Stimulated activated CD4-positive, alpha-beta T cell treated with anti-CD3 and anti-CD28 coated beads, Interleukin-4, amount 100 ng/mL, for 1 hour (primary cell): ENCODE measurements around the gene USH1G.

Experiments used
- DNase-seq: peaks from one replicate; pipeline ENCODE4 v3.0.0-alpha.2; 2020

Gene USH1G

GRCh38 chr17:74953134-74953687, 30.2 kb upstream of the USH1G start:
- no peak for DNase-seq

- DNase-seq, result no peak
These were observed 29.5 kb upstream of the USH1G start for GRCh38 chr17:74952431-74953133.

- DNase-seq, result no peak
These were observed 28.8 kb upstream of the USH1G start for GRCh38 chr17:74951680-74952421.

- DNase-seq, result no peak
These were observed 28.0 kb upstream of the USH1G start for GRCh38 chr17:74951065-74951464.

GRCh38 chr17:74950207-74950606, 27.2 kb upstream of the USH1G start:
- DNase-seq, result no peak

GRCh38 chr17:74949455-74950115, 26.5 kb upstream of the USH1G start:
- DNase-seq, result no peak

GRCh38 chr17:74947041-74947754, 24.1 kb upstream of the USH1G start:
- DNase-seq, result no peak

- DNase-seq, result no peak
These were observed 23.6 kb upstream of the USH1G start for GRCh38 chr17:74946641-74947040.

- no peak for DNase-seq
These were observed 22.5 kb upstream of the USH1G start for GRCh38 chr17:74945543-74945942.

GRCh38 chr17:74943808-74944522, 20.9 kb upstream of the USH1G start:
- DNase-seq, result no peak

- DNase-seq, result no peak
These were observed 18.2 kb upstream of the USH1G start for GRCh38 chr17:74941128-74941725.

GRCh38 chr17:74939534-74939933, 16.5 kb upstream of the USH1G start:
- no peak for DNase-seq

GRCh38 chr17:74938194-74938950, 15.3 kb upstream of the USH1G start:
- no peak for DNase-seq

- no peak for DNase-seq
These were observed 14.3 kb upstream of the USH1G start for GRCh38 chr17:74937064-74938051.

GRCh38 chr17:74936470-74936799, 13.4 kb upstream of the USH1G start:
- no peak for DNase-seq

- DNase-seq, result no peak
These were observed 12.8 kb upstream of the USH1G start, which contains the start of gene OTOP3 for GRCh38 chr17:74935585-74936469. Gene OTOP3, plus strand, starts transcription at chr17:74935898. Its CDS starts 24 bp downstream, at chr17:74935922.

- DNase-seq, result no peak
These were observed 12.0 kb upstream of the USH1G start for GRCh38 chr17:74935048-74935447.

GRCh38 chr17:74930535-74931036, 7.5 kb upstream of the USH1G start:
- no peak for DNase-seq

GRCh38 chr17:74928786-74929185, 5.7 kb upstream of the USH1G start:
- no peak for DNase-seq
